HG03558 (cell line): Measurements from ENCODE around the gene RMND1.
"Not testable (repeated sequence)": the region's sequence is repeated elsewhere in the genome, so short reads cannot be mapped to it uniquely, and the experiment has no call there.

Source experiments
- ATAC-seq: cut with Tn5 transposase; IDR thresholded peaks from one replicate; pipeline ENCODE4 v1.9.1; 2021; ENCODE audit warnings: moderate number of reproducible peaks; ENCODE audit not compliant: unreplicated experiment; ENCODE audit errors: extremely low read depth

RMND1 gene

DNA sequence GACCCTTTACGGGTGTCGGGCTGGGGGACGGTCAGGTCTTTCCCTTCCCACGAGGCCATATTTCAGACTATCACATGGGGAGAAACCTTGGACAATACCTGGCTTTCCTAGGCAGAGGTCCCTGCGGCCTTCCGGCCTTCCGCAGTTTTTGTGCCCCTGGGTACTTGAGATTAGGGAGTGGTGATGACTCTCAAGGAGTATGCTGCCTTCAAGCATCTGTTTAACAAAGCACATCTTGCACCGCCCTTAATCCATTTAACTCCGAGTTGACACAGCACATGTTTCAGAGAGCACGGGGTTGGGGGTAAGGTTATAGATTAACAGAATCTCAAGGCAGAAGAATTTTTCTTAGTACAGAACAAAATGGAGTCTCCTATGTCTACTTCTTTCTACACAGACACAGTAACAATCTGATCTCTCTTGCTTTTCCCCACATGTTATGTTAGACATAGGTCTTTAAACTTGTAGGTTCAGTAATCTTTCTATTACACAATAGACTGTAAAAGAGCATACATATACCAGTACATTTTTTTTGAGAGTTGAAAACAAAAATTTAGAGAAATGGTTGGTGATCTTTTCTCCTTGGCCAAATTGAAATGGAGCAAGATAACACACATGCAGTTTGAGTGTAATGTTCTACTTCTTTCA is 3.9 kb upstream of the RMND1 start:
- not testable (repeated sequence) for ATAC-seq

DNA sequence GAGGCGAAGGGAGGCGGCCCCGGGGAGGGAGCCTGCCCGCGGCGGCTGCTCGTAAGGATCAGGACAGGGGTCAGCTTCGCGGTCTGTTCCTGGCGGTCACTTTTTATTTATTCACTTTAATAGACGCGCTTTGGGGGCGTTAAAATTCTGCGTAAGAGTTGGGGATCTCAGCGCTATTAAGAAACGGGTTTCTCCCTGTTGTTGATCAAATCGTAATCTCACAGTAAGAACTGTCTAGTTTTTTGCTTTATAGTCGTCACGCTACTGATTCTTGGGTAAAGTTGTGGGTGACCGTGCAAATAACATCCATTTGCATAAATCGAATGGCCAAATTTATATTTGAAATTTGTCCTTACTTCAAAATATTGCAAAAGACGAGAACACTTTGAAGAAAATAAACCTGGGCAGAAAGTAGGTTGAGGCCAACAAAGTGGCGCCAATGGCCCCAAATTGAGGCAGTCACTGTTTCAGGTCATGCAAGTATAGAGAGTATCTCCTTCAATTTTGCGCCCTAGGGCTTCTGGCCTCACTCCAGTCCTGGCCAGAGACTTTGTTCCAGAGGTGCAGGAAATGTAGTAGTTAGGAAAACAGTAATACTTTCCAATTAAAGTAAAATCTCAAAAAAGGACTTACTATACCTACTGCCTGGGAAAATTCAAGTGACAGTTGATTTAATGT is 963 bp upstream of the RMND1 start:
- no peak for ATAC-seq

DNA sequence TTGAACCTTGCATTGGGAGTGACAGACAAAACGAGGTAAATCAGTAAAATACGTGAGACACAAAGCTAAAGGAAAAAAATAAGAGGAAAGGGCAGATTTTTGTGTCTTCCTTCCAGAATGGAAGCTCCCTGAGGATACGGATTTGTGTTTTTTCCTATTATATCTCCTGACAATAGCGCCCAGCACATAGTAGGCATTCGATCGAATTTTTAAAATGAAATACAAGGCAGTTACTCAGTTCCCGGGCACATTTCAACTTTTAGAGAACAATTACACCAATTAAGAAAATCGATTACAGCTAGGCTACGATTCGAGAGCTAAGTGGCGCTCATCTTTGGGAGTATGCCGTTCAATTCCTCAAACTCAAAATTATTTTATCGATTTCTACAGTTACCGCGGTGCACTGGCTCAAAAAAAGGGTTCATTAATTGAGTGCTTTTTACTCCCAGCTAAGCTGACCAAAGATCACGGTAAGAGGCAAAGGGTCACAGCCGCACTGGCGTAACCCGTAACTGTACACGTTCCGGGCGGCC is 443 bp downstream of the RMND1 start:
- ATAC-seq, result no peak

DNA sequence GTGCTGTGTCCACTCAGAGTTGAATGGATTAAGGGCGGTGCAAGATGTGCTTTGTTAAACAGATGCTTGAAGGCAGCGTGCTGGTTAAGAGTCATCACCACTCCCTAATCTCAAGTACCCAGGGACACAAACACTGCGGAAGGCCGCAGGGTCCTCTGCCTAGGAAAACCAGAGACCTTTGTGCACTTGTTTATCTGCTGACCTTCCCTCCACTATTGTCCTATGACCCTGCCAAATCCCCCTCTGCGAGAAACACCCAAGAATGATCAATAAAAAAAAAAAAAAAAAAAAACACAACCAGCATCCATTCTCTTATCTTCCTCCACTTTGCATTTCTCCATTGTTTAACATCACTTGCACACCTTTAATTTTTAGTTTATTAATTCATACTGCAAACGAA is 998 bp downstream of the RMND1 start:
- not testable (repeated sequence) for ATAC-seq

DNA sequence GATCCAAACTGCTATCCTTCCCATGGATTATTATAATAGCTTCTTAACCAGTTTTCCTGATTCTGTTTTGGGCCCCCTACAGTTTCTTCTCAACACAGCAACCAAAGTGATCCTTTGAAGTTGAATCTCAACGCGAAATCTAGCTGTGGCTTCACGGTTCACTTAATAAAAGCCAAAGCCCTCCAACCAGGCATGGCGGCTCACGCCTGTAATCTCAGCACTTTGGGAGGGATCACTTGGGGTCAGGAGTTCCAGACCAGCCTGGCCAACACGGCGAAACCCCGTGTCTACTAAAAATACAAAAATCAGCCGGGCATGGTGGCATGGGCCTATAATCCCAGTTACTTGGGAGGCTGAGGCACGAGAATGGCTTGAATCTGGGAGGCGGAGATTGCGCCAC is 3.3 kb downstream of the RMND1 start:
- no peak for ATAC-seq

DNA sequence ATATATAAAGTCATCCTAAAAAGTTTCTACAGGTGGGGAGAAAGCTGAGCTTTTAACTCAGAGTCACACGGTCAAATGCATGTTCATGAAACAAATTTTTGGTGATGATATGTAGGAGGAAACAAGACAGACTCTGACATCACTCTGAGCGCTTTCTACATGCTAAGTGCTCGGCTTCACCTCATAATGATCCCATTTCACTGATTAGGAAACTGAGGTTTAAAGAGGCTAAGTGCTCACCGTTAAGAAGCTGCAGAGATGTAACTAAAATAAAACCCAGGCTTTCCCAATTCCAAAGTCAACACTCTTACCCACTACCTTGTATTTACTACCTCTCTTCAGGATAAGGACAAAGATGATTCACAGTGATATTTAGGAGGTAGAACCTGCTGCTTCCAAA is 4.7 kb downstream of the RMND1 start:
- ATAC-seq, result no peak

DNA sequence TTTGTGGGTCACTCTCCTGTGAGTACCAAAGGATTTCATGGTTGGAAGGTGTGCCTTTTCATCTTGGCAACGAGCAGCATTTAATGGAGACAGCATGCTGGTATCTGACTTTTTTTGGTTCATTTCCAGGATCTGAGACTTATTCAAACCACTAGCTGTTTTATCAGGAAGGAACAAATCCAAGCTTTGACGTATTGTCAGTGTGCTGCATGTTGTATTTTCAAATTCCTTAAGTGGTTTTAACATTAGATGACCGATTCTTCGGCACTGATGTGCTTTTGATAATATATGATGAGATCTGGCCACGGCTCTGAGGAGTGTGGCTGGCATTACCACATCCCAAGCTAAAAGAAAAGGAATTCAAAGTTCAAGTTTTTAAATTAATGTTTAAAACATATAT is 6.4 kb downstream of the RMND1 start:
- ATAC-seq, result no peak

DNA sequence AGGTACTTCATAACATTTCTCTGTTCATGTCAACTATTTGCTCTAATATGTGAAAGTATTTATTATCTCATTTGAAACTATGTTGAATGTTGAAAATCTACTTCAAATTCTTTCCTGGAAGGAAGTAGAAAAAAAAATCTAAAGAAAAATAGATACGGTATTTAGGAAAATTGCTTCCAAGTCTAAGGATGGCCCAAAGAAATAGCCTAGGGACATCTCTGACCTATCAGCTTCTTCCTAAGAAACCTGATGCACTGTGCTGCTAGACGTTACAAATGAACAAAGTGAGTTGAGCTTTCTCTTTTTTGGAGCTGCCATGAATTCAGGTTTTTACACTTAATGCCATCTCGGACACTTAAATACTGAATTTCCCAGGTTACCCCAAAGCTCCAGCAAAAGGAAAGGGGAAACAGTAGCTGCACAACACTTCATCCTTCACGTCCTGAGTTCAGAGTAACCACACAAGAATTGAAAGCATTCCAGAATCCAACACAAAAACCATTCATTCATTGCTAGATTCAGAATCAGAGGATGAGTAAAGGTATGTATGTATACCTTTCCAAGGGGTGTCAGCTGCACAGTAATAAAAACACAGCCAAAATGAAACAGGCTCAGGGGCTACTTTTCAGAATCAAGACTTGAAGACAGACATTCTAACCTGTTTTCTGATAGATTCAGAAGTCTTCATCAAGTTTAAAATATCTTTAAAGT is 7.9 kb downstream of the RMND1 start:
- ATAC-seq, result no peak

DNA sequence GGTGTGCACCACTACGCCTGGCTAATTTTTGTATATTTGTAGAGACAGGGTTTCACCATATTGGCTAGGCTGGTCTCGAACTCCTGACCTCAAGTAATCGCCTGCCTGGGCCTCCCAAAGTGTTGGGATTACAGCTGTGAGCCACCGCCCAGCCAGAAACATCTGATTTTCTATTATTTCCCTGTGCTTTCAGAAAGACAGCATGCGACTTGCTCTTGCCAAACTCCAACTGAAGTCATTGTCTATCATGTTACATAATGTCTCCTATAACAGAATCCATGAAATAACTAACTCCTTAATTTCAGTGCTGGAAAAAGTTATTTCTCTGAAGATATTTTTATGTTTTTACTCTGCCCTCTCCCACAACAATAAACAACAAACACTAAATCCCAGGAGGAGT is 8.5 kb downstream of the RMND1 start:
- no peak for ATAC-seq

DNA sequence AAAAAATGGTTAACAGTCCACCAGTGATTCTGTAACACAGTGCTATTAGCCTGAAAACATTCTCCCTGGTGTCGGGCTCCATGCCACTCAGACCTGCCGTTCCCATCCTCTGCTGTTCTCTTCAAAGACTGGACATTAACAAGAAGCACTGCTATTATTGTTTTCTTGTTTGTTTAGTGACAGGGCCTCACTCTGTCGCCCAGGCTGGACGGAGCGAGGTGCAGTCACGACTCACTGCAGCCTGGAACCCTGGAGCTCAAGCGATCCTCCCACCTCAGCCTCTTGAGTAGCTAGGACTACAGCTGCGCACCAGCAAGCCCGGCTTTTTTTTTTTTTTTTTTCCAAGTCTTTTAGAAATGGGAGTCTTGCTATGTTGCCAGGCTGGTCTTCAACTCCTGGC is 9.6 kb downstream of the RMND1 start:
- ATAC-seq, result no peak

DNA sequence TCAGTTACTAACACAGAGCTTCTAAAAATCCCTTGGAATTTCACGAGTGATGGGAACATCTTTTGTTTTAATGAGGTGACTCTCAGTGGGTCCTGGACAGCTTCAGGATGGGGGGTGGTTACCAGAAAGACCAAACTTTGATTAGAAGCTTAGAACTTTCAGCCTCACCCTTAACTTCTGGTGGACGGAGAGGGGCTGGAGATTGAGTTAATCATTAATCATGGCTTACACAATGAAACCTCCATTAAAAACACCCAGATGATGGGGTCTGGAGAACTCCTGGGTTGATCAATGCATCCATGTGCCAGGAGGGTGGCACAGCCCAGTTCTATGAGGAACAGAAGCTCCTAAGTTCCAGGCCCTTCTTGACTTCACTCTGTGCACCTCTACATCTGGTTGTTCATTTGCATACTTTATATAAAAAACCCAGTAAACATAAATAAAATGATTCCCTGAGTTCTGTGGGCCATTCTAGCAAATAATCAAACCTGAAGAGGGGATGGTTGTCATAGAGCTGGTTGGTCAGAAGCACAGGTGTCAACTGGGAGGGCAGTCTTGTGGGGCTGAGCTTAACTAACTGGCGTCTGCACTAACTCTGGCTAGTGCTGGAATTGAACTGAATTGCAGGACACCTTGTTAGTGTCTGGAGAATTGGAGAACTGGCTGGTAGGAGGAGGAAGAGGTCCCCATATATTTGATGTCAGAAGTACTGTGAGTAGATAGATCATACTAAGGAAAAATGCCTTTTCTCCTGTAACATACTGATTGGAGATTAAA is 10.3 kb downstream of the RMND1 start:
- ATAC-seq, result no peak

DNA sequence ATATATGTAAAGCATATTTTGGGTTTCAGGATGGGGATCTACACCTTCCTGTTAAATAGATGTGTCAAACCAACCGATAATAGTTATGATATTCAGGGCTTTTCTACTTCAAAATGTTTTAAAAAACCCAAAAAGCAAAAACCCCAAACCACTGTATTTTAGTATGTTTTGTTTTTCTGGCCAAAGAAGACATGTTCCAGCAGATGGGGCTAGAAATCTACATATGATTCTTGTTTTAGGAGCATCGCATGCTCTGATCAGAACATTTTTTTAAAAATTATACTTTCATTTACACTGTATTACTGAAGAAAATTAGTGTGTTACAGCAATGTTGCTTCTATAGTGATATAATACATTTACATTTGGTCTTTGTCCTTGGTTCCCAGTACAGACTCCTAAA is 11.0 kb downstream of the RMND1 start:
- ATAC-seq, result no peak

DNA sequence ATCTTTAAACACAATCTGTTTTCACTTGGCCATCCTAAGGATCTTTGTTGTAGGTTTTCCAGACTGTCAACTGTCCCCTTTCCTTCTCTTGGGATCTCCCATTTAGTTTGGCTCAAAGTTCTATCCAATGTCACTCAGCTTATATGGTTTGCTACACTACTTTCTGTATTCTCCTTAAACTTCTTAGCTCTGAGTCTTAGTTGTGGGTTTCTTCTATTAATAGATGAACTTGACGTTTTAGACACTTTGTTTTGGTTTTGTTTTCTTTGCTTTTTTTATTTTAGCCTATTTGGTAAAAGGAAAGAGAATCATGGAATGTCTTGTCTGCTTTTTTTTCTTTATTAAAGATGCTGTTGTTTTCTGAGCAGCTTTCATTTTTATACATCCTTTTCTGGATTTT is 11.4 kb downstream of the RMND1 start:
- ATAC-seq, result no peak

DNA sequence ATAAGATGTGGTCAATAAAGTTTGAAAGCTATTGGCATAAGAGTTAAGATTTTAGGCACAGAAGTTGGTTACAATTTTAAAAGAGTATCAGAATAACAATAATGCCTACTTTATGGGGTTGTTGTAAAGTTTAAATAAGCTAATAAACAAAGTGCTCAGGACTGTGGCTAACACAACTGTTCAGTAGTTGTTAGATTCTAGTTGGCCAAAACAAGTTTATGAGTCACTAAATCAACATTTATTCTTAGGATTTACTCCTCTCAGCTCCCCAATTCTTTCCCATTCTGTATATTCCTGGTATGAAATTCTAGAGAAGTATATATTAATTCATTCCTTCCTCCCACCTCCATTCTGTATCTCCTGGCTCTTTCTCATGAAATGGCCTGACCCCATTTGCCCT is 14.5 kb downstream of the RMND1 start:
- no peak for ATAC-seq

DNA sequence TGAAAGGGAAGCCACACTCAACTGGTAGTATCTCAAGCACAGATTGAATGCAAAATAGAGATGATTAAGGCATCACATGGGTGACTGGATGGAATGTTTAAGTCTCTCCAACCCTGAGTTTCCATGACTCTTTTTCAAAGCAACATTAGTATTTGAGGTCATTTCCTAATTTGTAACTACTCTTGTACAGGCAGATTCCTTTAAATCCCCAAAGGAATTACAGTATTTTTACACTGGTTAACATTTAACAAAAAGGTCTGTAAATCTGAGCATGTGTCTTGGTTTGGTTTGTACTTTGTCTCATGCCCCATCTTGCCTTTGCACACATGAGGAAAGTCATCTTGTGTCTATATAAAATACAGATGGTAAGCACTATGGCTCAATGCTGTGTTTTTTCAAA is 15.1 kb downstream of the RMND1 start:
- ATAC-seq, result no peak

DNA sequence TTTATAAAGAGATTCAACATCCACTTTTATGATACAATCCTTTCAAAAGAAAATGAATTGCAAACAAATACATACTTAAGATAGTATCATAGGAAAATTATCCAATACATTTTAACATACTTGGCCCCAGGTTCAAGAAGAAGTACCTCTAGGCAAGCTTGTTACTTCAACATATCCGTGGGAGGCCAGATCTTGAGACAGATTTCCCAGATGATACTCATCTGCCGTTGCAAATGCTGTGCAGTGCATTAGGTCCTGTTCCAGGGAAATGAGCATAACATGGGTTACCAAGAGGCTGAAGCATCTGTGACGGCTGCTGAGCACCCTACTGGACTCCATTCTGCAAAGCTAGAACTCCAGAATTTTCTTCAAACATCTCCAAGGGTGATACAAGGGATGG is 15.6 kb downstream of the RMND1 start:
- no peak for ATAC-seq

DNA sequence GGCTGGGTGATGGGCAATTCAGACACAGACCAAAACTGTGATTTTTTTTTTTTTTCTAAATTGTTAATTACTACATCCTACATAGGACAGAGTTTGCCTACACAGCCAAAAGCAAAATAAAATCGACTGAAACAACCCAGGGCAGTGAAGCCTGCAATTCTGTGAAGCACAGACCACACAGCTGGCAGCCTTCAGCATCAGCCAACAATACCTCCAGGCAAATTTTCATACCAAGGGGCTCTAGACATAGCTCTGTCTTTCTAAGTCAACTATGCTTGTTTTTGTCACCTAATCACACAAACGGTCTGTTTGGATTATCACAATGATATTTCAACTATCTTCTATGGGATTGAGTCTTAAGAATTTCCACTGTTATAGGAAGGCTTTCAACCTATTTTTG is 17.6 kb downstream of the RMND1 start:
- ATAC-seq, result no peak

DNA sequence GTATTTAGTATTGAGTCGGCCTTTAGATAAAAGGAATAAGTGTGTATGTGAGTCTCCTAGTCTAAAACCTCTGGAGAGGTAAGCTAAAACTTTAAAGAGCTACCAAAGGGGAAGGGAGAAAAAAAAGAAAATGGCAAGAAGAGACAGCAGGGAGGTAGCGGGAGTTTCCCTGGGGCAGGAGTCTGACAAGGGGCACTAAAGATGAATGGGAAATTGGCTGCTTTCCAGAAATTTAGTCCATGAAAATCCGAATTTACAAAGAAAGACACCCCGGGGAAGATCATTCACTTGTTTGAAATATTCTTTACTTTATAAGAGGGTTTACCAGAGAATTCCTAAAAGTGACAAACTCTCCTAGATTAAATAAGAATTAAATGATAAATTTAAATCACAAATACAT is 19.3 kb downstream of the RMND1 start:
- ATAC-seq, result no peak

DNA sequence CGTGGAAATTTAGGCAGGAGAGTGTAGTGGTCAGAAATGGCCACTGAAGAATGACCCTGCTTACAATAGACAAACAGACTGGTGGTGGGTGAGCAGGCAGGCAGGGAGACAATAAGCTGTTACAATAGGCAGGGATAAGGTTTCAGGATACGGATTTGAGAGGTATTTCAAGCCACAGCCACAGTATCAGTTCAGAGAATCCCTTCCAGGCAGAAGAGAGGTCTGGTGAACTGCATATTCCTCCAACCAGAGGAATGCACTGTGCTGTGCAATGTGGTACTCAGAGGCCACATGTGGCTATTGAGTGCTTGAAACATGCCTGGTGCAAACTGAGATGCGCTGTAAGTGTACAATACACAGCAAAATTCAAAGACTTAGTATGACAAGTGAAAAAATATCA is 20.6 kb downstream of the RMND1 start:
- ATAC-seq, result no peak

DNA sequence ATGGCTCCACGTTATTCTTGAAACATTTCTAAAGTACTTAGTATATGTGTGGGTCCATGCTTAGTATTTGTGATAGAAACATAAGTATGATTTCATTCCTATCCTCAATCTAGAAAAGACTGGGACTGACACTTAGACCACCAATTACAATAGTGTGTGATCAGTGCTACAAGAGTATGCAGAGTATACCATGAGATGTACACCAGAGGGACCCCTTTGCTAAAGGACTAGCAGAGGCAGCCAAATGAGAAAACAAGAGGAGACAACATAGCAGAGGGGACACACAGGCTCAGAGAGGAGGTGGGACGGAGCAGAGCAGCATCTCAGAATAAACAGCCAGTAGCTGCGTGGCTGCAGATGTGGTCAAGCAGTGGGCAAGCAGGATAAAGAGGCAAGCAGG is 21.0 kb downstream of the RMND1 start:
- ATAC-seq, result no peak
